Mesothelial cell of epicardium (in vitro differentiated cells): ENCODE data around the gene KLHL35. TPM values are rescaled to one million over a fixed set of nuclear protein-coding genes. Genes with fewer than 3 reads are reported as not detected.
A peak's percentile ranks its signal among the peaks of the same experiment; 100 is the strongest.

Experiments used
- DNase-seq, 2 experiments: peaks; one replicate each; pipeline ENCODE4 v3.0.0; 2021; ENCODE audit warnings: low spot score in 2 of 2; ENCODE audit not compliant: unreplicated experiment in 2 of 2
- H3K27ac Mint-ChIP-seq: 2 replicates; pipeline ENCODE4 v1.8.0; 2021; ENCODE audit warnings: mixed read lengths
- H3K27me3 Mint-ChIP-seq: 2 replicates; pipeline ENCODE4 v1.8.0; 2021; ENCODE audit warnings: low read depth, mixed read lengths
- H3K36me3 Mint-ChIP-seq: 2 replicates; pipeline ENCODE4 v1.8.0; 2021; ENCODE audit warnings: mixed read lengths
- H3K4me1 Mint-ChIP-seq: 2 replicates; pipeline ENCODE4 v1.8.0; 2021; ENCODE audit warnings: mixed read lengths
- H3K4me3 Mint-ChIP-seq: 2 replicates; pipeline ENCODE4 v1.8.0; 2021; ENCODE audit warnings: mild to moderate bottlenecking, moderate library complexity, mixed read lengths
- H3K9me3 Mint-ChIP-seq: 2 replicates; pipeline ENCODE4 v1.8.0; 2021; ENCODE audit warnings: mixed read lengths
- total RNA-seq: library from RNA; stranded (reverse); gene quantifications from 3 replicates; pipeline ENCODE4 v1.2.1, GENCODE V29; 2021
- TF ChIP-seq, protein P1 (sequence below): fragments of 200-600 bp; sonication (generic); IDR thresholded peaks from one replicate; pipeline ENCODE4 v1.5.0; 2021; ENCODE audit warnings: antibody characterized with exemption; ENCODE audit not compliant: unreplicated experiment

The KLHL35 gene
- total RNA-seq, 1 donor from 2014 or later: 0.67 TPM

- Mint-ChIP-seq H3K4me1 (peaks cover 32% of the 10 kb centered on the region), H3K36me3 (no peaks in the 10 kb centered on the region), H3K27ac (no peak overlapping the region), H3K4me3 (no peak overlapping the region), H3K9me3 (no peaks in the 10 kb centered on the region), H3K27me3 (no peaks in the 10 kb centered on the region)
- no peak for DNase-seq
- TF ChIP-seq, protein P1, sequence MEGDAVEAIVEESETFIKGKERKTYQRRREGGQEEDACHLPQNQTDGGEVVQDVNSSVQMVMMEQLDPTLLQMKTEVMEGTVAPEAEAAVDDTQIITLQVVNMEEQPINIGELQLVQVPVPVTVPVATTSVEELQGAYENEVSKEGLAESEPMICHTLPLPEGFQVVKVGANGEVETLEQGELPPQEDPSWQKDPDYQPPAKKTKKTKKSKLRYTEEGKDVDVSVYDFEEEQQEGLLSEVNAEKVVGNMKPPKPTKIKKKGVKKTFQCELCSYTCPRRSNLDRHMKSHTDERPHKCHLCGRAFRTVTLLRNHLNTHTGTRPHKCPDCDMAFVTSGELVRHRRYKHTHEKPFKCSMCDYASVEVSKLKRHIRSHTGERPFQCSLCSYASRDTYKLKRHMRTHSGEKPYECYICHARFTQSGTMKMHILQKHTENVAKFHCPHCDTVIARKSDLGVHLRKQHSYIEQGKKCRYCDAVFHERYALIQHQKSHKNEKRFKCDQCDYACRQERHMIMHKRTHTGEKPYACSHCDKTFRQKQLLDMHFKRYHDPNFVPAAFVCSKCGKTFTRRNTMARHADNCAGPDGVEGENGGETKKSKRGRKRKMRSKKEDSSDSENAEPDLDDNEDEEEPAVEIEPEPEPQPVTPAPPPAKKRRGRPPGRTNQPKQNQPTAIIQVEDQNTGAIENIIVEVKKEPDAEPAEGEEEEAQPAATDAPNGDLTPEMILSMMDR: no peak
Observed at GRCh38 chr11:75475767-75476650, 43.0 kb upstream of the KLHL35 start.

DNA sequence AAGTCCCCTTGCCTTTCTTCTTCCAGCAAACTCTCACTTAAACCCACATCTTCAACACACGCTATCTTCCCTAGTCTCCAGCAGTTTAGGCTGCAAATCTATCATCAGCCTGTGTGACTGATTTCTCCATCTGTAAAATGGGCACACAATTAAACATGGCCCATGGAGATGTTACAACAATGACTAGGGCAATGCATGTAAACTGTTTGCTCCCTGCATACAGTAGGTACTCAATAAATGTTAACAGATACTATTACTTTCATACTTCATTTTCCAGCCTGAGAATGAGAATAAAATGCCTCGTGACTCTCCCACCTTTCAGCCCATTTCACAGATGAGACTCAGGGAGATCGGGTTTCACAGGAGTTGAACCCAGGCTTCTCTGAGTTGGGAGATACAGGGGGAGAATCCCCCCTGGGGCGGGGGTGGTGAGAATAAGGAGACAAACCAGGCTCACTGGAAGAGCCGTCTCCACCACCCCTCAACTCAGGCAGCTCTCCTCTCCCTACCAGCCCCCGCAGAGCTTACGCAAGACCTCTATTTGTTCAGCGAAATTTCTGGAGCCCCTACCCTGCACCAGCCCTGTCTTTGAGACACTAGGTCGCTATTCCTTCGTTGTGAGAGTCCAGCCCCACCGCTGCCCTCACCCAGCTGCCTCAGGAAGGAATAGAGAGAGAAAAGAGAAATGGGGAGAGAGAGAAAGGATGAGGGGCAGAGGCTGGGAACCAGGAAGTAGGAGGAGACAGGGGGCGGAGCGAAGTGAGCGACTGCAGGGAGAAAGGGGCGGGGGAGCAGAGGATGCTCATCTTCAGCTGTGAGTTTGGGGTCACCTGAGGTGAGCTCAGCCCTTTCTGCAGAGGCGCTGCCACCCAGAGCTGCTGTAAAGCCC, 42.1 kb upstream of the KLHL35 start:
- Mint-ChIP-seq H3K4me1 (peaks cover 37% of the 10 kb centered on the region), H3K27me3 (no peaks in the 10 kb centered on the region), H3K9me3 (no peaks in the 10 kb centered on the region), H3K27ac (peak overlapping the region; percentile 87), H3K36me3 (no peaks in the 10 kb centered on the region), H3K4me3 (peak overlapping the region; percentile 38)
- TF ChIP-seq, protein P1: no peak
- DNase-seq: no peak

- H3K27me3 Mint-ChIP-seq: no peaks in the 10 kb centered on the region
- TF ChIP-seq, protein P1: no peak
- no peaks in the 10 kb centered on the region for H3K36me3 Mint-ChIP-seq
- no peak for DNase-seq
- peaks cover 37% of the 10 kb centered on the region for H3K4me1 Mint-ChIP-seq
- H3K9me3 Mint-ChIP-seq: no peaks in the 10 kb centered on the region
- no peak overlapping the region for H3K4me3 Mint-ChIP-seq
- H3K27ac Mint-ChIP-seq: peak overlapping the region; percentile 30
Observed at GRCh38 chr11:75474240-75474639, 41.2 kb upstream of the KLHL35 start.

DNA sequence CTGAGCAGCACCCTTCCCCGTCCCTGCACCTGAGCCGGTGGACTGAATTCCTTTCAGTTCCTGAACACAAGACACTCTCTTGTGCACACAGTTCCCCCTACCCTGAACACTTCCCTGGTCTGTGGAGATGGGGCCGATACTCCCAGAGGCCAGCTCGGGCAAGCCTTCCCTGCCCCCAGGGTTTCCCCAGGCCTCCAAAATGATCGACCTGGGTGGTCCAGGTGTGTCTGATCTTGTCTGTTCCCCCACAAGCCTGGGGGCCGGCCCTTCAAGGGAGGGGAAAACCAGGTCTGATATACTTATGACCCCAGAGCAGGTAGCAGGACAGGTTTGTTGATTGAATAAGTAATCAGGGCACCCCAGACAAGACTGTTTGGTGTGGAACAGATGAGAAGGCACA, 40.7 kb upstream of the KLHL35 start:
- H3K4me1 Mint-ChIP-seq: peaks cover 42% of the 10 kb centered on the region
- no peaks in the 10 kb centered on the region for H3K9me3 Mint-ChIP-seq
- no peaks in the 10 kb centered on the region for H3K27me3 Mint-ChIP-seq
- no peak overlapping the region for H3K4me3 Mint-ChIP-seq
- DNase-seq: no peak
- TF ChIP-seq, protein P1: no peak
- H3K36me3 Mint-ChIP-seq: no peaks in the 10 kb centered on the region
- H3K27ac Mint-ChIP-seq: no peak overlapping the region

DNA sequence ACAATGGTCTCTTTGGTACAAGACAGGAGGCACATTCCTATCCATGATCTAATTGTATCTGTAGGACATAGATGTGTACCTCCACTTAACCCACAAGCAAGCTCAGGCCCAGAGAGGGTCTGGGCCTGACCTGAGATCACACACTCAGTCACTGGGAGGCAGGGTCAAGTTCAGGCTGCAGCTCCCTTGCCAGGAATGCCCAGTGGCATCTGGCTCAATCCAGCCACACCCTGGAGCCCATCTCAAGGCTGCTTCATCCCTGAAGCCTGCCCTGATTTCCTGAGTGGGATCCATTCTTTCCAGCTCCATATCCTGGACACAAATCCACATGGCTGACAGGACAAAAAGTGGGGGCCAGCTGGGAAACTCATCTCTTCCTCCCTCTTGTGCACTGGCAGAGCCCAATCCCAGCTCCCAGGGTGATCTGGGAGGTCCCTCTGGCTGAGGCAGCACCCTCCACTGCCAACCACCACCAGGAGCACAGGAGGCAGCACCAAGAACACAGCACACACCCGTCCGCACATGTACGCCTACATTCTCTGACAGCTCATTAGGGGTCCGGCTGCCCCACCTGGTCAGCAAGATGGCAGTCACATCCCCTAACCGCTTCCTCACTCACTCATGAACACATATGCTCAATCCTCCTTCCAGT, 39.2 kb upstream of the KLHL35 start:
- TF ChIP-seq, protein P1: no peak
- no peak overlapping the region for H3K27ac Mint-ChIP-seq
- H3K36me3 Mint-ChIP-seq: no peaks in the 10 kb centered on the region
- no peak overlapping the region for H3K4me3 Mint-ChIP-seq
- no peak for DNase-seq
- no peaks in the 10 kb centered on the region for H3K27me3 Mint-ChIP-seq
- H3K4me1 Mint-ChIP-seq: peaks cover 45% of the 10 kb centered on the region
- H3K9me3 Mint-ChIP-seq: no peaks in the 10 kb centered on the region
